Hematopoietic multipotent progenitor cell (in vitro differentiated cells): Measurements from ENCODE around the gene SDK1. TPM values are rescaled to one million over a fixed set of nuclear protein-coding genes. Genes with fewer than 3 reads are reported as not detected.

Experiments used
- DNase-seq, 3 donors: peaks; one replicate each; pipeline ENCODE4 v3.0.0-alpha.2; 2011 to 2015; ENCODE audit warnings: low read depth in 2 of 3, low spot score in 2 of 3
- total RNA-seq: library from RNA; depleted of rRNA; stranded (reverse); fragments of >200 nt; gene quantifications from one replicate; pipeline ENCODE4 v1.2.3, GENCODE V29; 2012

The SDK1 gene
- total RNA-seq, 1 donor: 0.81 TPM

GRCh38 chr7:4050126-4050660 lies 749.1 kb downstream of the SDK1 start:
- DNase-seq: no peak

DNA sequence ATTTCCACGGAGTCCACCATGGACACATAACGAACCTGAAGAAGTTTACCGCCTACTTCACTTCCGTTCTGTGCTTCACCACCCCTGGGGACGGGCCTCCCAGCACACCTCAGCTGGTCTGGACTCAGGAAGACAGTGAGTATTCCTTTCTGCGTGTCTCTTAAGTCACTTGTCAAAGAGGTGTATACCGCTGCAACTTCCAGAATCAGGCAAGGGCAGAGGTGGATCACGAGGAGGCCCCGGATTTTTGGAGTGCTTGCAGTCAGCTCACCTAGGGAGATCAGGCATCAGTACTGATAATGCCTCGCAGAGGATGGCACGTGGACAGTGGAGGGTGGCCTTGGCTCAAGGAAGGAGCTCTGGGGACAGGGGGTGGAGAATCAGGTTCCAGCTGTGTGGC lies 750.6 kb downstream of the SDK1 start:
- no peak for DNase-seq

GRCh38 chr7:4052130-4052529 lies 751.1 kb downstream of the SDK1 start:
- DNase-seq: no peak

DNA sequence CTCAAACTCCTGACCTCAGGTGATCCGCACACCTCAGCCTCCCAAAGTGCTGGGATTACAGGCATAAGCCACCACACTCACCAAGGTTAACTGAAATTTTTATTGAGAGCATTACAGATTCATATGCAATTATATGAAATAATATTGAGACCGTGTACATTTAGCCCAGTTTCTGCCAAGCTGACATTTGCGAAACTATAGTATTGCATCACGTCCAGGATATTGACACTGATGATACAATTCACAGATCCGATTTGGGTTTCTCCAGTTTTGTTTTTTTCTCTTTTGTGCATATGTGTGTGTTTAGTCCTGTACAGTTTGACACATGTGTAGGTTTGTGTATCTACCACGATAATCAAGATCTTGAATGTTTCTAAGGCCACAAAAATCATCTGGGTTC lies 753.1 kb downstream of the SDK1 start:
- no peak for DNase-seq

GRCh38 chr7:4056552-4057288 lies 755.7 kb downstream of the SDK1 start:
- no peak for DNase-seq

DNA sequence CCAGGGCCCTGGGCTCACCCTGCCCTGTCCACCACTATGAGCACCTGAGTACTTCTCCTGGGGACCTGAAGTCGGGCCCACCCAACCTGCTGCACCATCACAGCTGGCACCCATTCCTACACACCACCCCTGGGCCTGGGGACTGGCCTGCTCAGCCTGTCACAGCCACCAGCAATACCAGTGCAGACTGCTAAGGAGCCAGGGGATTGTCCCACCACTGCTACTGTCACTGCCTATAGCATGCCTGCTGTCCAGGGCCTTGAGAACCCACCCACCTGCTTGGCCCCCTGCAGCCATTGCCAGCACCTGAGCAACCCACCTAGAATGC lies 756.2 kb downstream of the SDK1 start:
- no peak for DNase-seq

DNA sequence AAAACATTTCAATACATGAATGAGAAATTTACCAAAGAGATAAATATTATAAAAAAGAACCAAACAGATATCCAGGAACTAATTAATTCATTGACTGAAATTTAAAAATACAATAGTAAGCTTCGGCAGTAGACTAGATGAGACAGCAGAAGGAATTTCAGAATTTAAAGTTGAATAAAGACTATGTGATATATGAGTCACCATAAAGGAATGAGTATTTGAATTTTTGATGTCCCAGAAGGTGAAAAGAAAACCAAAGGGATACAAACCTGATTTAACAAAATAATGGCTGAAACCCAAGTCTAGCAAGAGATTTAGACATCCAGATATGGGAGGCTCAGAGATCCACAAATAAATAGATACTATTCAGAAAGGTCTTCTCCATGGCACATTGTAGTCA lies 757.1 kb downstream of the SDK1 start:
- no peak for DNase-seq

GRCh38 chr7:4065190-4065589 lies 764.1 kb downstream of the SDK1 start:
- peak in 1 of 3 donors; percentile 4 for DNase-seq

DNA sequence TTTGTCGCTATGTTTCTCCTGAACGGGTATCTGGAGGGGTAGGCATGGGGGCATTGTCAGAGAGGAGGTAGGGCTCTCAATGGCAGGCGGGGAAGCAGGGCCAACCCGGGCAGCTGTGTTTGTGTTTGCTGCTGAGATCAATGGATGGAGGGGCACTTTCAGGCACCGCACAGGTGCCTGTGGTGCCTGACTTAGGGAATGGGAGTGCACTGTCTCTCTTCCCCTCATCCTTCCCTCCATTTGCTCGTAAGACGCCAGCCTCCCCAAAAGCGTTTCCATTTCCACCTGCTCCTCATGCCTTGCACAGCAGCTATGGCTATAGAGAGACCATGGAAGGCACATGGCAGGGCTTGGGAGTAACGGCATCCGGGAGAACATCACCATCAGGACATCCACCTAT lies 765.2 kb downstream of the SDK1 start:
- no peak for DNase-seq

DNA sequence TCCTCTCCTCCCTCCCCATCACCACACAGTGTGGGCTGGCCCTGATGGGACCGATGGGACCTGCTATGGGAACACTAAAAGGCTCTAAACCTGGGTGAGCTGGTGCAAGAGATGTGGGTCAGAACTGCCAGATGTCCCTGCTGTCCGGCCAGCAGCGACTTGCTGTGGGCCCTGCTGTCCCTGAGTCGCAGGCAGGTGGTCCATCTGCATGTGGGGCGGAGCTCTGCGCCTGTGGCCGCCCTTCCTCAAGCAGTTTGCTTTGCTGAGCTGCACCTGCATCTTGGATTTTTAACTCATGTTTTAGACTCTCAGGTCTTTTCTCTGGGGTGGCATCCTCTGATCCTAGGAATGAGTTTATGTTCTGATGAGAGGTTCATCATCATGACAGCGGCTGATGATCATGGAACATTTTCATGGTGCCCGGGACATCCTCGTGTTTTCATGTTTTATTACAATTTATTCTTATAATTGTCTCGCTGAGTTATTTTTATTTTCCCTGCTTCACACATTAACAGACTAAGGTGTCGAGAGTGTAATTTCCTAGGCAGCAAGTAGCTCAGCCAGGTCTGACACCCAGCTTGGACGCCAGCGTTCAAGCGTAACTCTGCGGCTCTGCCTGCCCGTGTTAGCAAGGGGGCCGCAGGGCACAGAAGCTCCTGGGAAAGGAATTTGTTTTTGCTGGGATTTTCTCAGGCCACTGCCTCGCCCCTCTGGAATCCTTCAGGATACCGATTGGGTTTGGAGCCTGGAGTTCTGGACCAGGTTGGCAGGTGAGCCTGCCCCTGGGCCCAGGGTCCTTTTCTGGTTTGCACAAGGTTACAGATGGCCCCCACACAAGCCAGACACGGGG lies 765.8 kb downstream of the SDK1 start:
- no peak for DNase-seq

DNA sequence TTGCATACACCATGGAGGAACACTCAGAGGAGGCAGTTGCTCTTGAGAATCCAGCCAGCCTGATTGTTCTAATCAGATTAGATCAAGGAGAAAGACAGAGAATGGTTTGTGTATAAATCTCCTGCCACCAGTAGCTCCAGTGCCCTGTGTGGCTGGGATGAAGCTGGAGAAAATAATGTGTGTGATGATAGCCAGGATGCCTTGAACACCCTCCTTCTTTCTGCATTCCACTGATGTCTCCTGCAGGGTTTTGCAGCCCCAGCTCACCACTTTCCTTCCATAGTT lies 766.4 kb downstream of the SDK1 start:
- DNase-seq: no peak

DNA sequence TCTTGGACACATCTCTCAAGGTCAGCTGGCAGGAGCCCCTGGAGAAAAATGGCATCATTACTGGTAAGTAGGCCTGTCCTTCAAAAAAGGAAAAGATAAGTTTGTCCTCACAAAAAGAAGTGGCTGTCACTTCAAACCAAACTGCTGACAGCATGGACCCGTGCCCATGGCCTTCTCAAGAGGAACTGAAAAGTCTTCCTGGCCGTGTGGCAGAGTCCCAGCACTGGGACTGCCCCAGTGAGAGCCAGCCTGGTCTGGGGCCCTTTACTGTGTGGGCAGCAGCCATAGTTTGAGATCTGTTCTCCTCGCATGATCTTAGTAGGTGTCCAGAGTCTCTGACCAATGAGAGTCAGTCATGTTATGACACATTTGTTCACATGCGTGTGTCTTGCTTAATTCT lies 766.8 kb downstream of the SDK1 start:
- DNase-seq: no peak

- DNase-seq: no peak
Observed at GRCh38 chr7:4068286-4068685, 767.2 kb downstream of the SDK1 start.

DNA sequence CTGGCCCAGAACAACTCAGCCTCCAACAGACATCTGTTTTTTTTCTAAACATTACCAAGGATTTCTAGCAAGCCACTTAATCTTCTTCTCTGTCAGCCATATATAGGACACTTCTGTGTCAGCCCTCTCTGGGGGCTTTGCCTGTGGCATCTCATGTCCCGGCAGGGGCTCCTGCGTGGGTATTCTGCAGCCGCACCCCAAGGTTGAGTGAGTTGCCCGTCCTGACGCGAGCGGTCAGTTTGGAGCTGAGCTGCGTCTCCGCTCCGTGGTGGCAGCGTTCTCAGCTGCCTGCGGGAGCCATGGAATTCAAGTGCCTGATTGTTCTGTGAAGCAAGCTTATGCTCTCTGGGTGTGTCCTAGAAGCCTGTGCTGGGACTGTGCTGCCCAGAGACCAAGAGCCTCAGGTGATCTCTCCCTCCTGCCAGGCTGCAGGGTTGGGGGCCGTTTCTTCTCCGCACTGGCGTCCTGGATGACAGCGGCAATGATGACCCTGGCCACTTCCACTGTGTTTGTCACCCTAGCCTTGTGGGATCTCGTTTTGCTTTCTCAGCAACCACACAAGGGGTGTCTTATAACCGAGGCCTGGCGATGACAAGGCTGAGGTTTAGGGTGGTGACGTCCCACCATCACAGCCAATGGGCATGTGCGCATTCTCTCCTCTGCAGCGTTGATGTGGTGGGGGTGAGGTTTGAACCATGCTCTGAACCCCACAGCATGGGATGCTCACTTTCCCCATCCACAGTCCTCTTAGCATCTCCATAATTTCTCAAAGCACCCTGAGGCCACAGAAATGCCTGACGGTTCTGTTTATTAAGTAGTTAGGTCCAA lies 768.4 kb downstream of the SDK1 start:
- DNase-seq: no peak

- DNase-seq: no peak
Observed at GRCh38 chr7:4070214-4070613, 769.2 kb downstream of the SDK1 start.

- no peak for DNase-seq
Observed at GRCh38 chr7:4071370-4072058, 770.5 kb downstream of the SDK1 start.

GRCh38 chr7:4072161-4072925 lies 771.3 kb downstream of the SDK1 start:
- no peak for DNase-seq

DNA sequence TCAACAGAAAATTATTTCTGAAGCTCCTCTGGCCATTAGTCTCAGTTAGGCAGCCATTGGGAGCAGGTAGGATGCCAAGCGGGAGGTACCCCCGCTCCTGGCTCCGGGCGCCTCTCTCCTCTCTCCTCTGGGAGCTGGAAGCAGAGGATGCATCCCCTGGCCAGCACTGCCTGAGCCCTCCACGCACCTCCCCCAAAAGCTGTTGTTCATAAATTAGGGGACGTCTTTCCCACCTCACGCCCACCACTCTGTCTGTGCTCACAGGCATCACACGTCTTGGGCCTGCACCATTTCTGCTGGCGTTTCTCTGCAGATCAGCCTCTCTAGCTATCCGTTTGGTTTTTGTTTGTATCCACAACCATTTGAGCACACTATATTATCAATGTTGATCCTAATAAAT lies 772.0 kb downstream of the SDK1 start:
- no peak for DNase-seq

GRCh38 chr7:4073750-4074149 lies 772.7 kb downstream of the SDK1 start:
- no peak for DNase-seq

GRCh38 chr7:4074407-4074806 lies 773.4 kb downstream of the SDK1 start:
- DNase-seq: no peak
